AG04449 (cell line): ENCODE data around the gene TBC1D14.
"Not testable (repeated sequence)": the region's sequence is repeated elsewhere in the genome, so short reads cannot be mapped to it uniquely, and the experiment has no call there.

Source experiments
- CTCF ChIA-PET: fragments of 350-600 bp; formaldehyde crosslinking; extraction: SDS; loops from one replicate; lab custom pipeline; 2021; ENCODE audit warnings: antibody characterized with exemption; lab: Yijun Ruan, JAX
- POLR2A ChIA-PET: fragments of 400-600, 350-600 bp; formaldehyde crosslinking; extraction: SDS; loops from one replicate; lab custom pipeline; 2020; ENCODE audit warnings: antibody characterized with exemption, inconsistent platforms; lab: Yijun Ruan, JAX
- DNase-seq: peaks from one replicate; pipeline ENCODE4 v3.0.0-alpha.2; 2010; ENCODE audit warnings: low read depth, low spot score
- H3K4me3 ChIP-seq: 2 replicates; pipeline ENCODE4 v1.5.1; 2011; ENCODE audit warnings: low read depth, mild to moderate bottlenecking, control low read depth, low read length
- CTCF ChIP-seq: IDR thresholded peaks from one replicate; pipeline ENCODE4 v1.5.1; 2011; ENCODE audit warnings: mild to moderate bottlenecking, moderate library complexity, low read length, control low read depth, inconsistent platforms; ENCODE audit not compliant: insufficient read depth; ENCODE audit errors: missing control alignments

Gene TBC1D14

GRCh38 chr4:6888506-6889071 lies 21.0 kb upstream of the TBC1D14 start:
- no peak overlapping the region for H3K4me3 ChIP-seq
- ChIA-PET CTCF (interaction anchor here (6.9 kb wide), 1 partner anchor 14 kb away, joined by 129 read pairs; no protein-coding TSS in a partner anchor), POLR2A (no interaction called here)
- no peak for TF ChIP-seq CTCF
- no peak for DNase-seq

GRCh38 chr4:6889101-6889735 lies 20.4 kb upstream of the TBC1D14 start:
- POLR2A ChIA-PET: no interaction called here
- no peak for TF ChIP-seq CTCF
- CTCF ChIA-PET: interaction anchor here (6.9 kb wide), 1 partner anchor 14 kb away, joined by 129 read pairs; no protein-coding TSS in a partner anchor
- no peak overlapping the region for H3K4me3 ChIP-seq
- no peak for DNase-seq

- no peak for TF ChIP-seq CTCF
- H3K4me3 ChIP-seq: no peak overlapping the region
- DNase-seq: no peak
- ChIA-PET CTCF (no interaction called here), POLR2A (no interaction called here)
Measured at GRCh38 chr4:6889736-6890324, 19.8 kb upstream of the TBC1D14 start.

GRCh38 chr4:6890358-6890757 lies 19.3 kb upstream of the TBC1D14 start:
- no peak for TF ChIP-seq CTCF
- ChIA-PET POLR2A (no interaction called here), CTCF (no interaction called here)
- no peak overlapping the region for H3K4me3 ChIP-seq
- no peak for DNase-seq

GRCh38 chr4:6890971-6891370 lies 18.7 kb upstream of the TBC1D14 start:
- CTCF ChIA-PET: interaction anchor here (1.3 to 4.0 kb wide), 4 partner anchors 8 to 180 kb away, joined by 4 to 16 read pairs (median 8); no protein-coding TSS in a partner anchor
- POLR2A ChIA-PET, DNase-seq, H3K4me3 ChIP-seq: not testable (repeated sequence)

GRCh38 chr4:6891436-6892170 lies 18.0 kb upstream of the TBC1D14 start:
- DNase-seq: no peak
- no peak overlapping the region for H3K4me3 ChIP-seq
- TF ChIP-seq CTCF: no peak
- ChIA-PET CTCF (interaction anchor here (1.1 to 4.0 kb wide), 7 partner anchors 9 to 181 kb away, joined by 4 to 16 read pairs (median 6); no protein-coding TSS in a partner anchor), POLR2A (no interaction called here)
